HepG2 (cell line): ENCODE results near the gene MRPL51. TPM values are rescaled to one million over a fixed set of nuclear protein-coding genes. Genes with fewer than 3 reads are reported as not detected.

Experiments
- DMTF1 ChIP-seq: sonication (generic); formaldehyde crosslinking; IDR thresholded peaks from 2 replicates; pipeline ENCODE4 v1.4.0; 2020; ENCODE audit warnings: mild to moderate bottlenecking, missing genetic modification reagents
- HIVEP1 ChIP-seq: sonication (generic); formaldehyde crosslinking; IDR thresholded peaks from 2 replicates; pipeline ENCODE4 v1.4.0; 2020; ENCODE audit warnings: mild to moderate bottlenecking, missing genetic modification reagents
- KLF12 ChIP-seq: sonication (generic); formaldehyde crosslinking; IDR thresholded peaks from 2 replicates; pipeline ENCODE4 v1.4.0; 2020; ENCODE audit warnings: missing genetic modification reagents, borderline replicate concordance
- NR2F1 ChIP-seq, 2 experiments: fragments of 450-650 bp in 1 of 2; formaldehyde crosslinking in 1 of 2; IDR thresholded peaks; 2 replicates each; pipeline versions ENCODE4 v1.5.0 to v1.6.1; 2016 to 2020; ENCODE audit warnings: mild to moderate bottlenecking in 1 of 2, missing compliant biosample characterization in 1 of 2, missing genetic modification reagents in 1 of 2, moderate library complexity in 1 of 2
- REXO4 ChIP-seq: sonication (generic); formaldehyde crosslinking; IDR thresholded peaks from 2 replicates; pipeline ENCODE4 v1.8.0; 2022; ENCODE audit warnings: missing genetic modification reagents, mild to moderate bottlenecking, borderline replicate concordance
- RXRA ChIP-seq: sonication (generic); formaldehyde crosslinking; IDR thresholded peaks from 2 replicates; pipeline ENCODE4 v1.5.1; 2020; ENCODE audit warnings: missing genetic modification reagents
- SAFB2 ChIP-seq: sonication (generic); formaldehyde crosslinking; IDR thresholded peaks from 2 replicates; pipeline ENCODE4 v1.5.1; 2020; ENCODE audit warnings: missing genetic modification reagents, low read depth, mild to moderate bottlenecking, borderline replicate concordance
- SMAD1 ChIP-seq: sonication (generic); formaldehyde crosslinking; IDR thresholded peaks from 2 replicates; pipeline ENCODE4 v1.4.0; 2020; ENCODE audit warnings: missing genetic modification reagents, low read depth, mild to moderate bottlenecking, borderline replicate concordance
- ZFP1 ChIP-seq: IDR thresholded peaks from 2 replicates; pipeline ENCODE4 v1.6.1; 2016
- ZFP36 ChIP-seq: fragments of 150-350 bp; IDR thresholded peaks from 2 replicates; pipeline ENCODE4 v1.6.1; 2018; ENCODE audit warnings: borderline replicate concordance, low read length, low read depth; ENCODE audit not compliant: partially characterized antibody
- ZFX ChIP-seq: sonication (generic); formaldehyde crosslinking; IDR thresholded peaks from 2 replicates; pipeline ENCODE4 v1.4.0; 2020; ENCODE audit warnings: mild to moderate bottlenecking, low read depth, missing genetic modification reagents, moderate library complexity
- ZGPAT ChIP-seq: IDR thresholded peaks from 2 replicates; pipeline ENCODE4 v1.6.1; 2016; ENCODE audit warnings: mild to moderate bottlenecking
- ZNF263 ChIP-seq: sonication (generic); formaldehyde crosslinking; IDR thresholded peaks from 2 replicates; pipeline ENCODE4 v1.4.0; 2020; ENCODE audit warnings: missing genetic modification reagents
- ZNF367 ChIP-seq: sonication (generic); formaldehyde crosslinking; IDR thresholded peaks from 2 replicates; pipeline ENCODE4 v1.4.0; 2020; ENCODE audit warnings: missing genetic modification reagents, borderline replicate concordance
- ZNF441 ChIP-seq: sonication (generic); formaldehyde crosslinking; IDR thresholded peaks from 2 replicates; pipeline ENCODE4 v1.7.0; 2021; ENCODE audit warnings: missing genetic modification reagents, borderline replicate concordance
- ZNF552 ChIP-seq: sonication (generic); formaldehyde crosslinking; IDR thresholded peaks from 2 replicates; pipeline ENCODE4 v1.9.0; 2022; ENCODE audit warnings: missing genetic modification reagents, mild to moderate bottlenecking, borderline replicate concordance
- ZNF598 ChIP-seq: sonication (generic); formaldehyde crosslinking; IDR thresholded peaks from 2 replicates; pipeline ENCODE4 v1.5.1; 2020; ENCODE audit warnings: mild to moderate bottlenecking, missing genetic modification reagents, borderline replicate concordance
- ZNF749 ChIP-seq: sonication (generic); formaldehyde crosslinking; IDR thresholded peaks from 2 replicates; pipeline ENCODE4 v1.8.0; 2022; ENCODE audit warnings: mild to moderate bottlenecking, missing genetic modification reagents, moderate library complexity, borderline replicate concordance
- polyA plus RNA-seq, 8 experiments: library from polyadenylated mRNA; depleted of rRNA in 3 of 8; stranded (reverse) in 7 of 8; unstranded in 1 of 8; fragments of >200 nt; fragmentation: Illumina TruSeq in 4 of 8; extraction: Trizol in 4 of 8; gene quantifications; 2 replicates each; pipeline versions ENCODE4 v1.2.1 to v1.2.3, GENCODE V29; 2011 to 2016; ENCODE audit warnings: low read depth in 4 of 8, missing spikeins in 1 of 8, mixed read lengths in 1 of 8; ENCODE audit not compliant: insufficient read depth in 1 of 8
- total RNA-seq, 5 experiments: library from RNA; depleted of rRNA; stranded (reverse); fragments of >200 nt; fragmentation: Illumina TruSeq; extraction: Trizol; gene quantifications; 2 replicates each; pipeline ENCODE4 v1.2.3, GENCODE V29; 2016; ENCODE audit warnings: low read depth in 1 of 5
- TF ChIP-seq, protein P1 (sequence below): sonication (generic); formaldehyde crosslinking; IDR thresholded peaks from 2 replicates; pipeline ENCODE4 v1.5.0; 2020; ENCODE audit warnings: missing genetic modification reagents
- TF ChIP-seq, protein P2 (sequence below): sonication (generic); formaldehyde crosslinking; IDR thresholded peaks from 2 replicates; pipeline ENCODE4 v1.4.0; 2020; ENCODE audit warnings: missing genetic modification reagents

The MRPL51 gene
- total and polyA plus RNA-seq, 2 of the 13 experiments (the other 11 are each of a cell fraction or from before 2014, with no cell fraction given): 64.8 to 278 TPM

DNA sequence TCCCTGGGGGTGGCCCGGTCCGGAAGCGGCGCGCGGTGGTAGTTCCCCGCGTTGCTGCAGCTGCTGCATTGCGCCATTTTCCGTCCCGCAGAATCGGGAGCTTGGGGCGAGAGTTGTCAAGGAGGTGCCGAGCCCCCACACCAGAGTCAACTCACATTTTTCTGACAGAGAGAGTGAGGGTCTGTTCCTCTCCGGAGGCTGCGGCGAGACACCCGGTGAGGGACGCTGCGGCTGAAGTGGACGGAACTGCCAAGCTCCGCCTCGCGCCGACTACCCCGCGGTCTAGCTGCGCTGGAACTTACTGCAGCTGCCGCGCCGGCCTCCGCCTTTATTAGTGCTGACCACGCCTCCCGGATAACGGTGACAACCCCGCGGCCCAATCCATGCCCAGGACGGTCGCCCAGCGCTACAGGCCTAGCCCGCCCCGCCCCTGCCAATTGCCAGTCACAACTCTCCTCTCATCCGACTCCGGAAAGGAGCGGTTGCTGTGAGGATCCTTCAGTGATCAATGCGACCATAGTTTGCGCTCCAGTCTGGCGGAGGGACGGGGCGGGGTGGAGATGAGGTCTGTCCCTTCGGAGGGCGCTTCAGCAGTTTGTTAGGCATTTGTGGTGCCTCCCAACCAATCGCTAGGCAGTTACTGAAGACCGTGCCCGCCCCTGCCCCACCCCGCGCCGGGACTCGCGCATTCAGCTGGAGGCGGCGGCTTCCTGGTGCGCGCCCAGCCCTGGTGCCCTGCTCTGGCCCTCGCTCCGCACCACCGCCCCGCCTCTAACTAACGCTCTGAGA, 22.5 kb downstream of the MRPL51 start, which contains the start of gene VAMP1 (continued):
- TF ChIP-seq KLF12 (CRISPR knock-in tag) (peak; percentile 59; the same call in 1 of the 2 replicates), ZFP1 (no peak), ZFX (CRISPR knock-in tag) (peak; percentile 86), REXO4 (CRISPR knock-in tag) (no peak), ZFP36 (no peak), SAFB2 (CRISPR knock-in tag) (peak; percentile 84; the same call in 1 of the 2 replicates), ZNF598 (0 out of 2 replicates have a peak, but pooled peaks have one; percentile 64), RXRA (CRISPR knock-in tag) (no peak), ZGPAT (CRISPR knock-in tag) (peak; percentile 88), ZNF749 (peak; percentile 82), HIVEP1 (CRISPR knock-in tag) (peak; percentile 67; the same call in 1 of the 2 replicates), SMAD1 (CRISPR knock-in tag) (0 out of 2 replicates have a peak, but pooled peaks have one; percentile 31), DMTF1 (CRISPR knock-in tag) (no peak), ZNF263 (CRISPR knock-in tag) (0 out of 2 replicates have a peak, but pooled peaks have one; percentile 14), NR2F1 (CRISPR knock-in tag; IDR thresholded peaks at IDR 0.05) (no peak), ZNF441 (peak; percentile 76; the same call in 1 of the 2 replicates), ZNF367 (0 out of 2 replicates have a peak, but pooled peaks have one; percentile 22), ZNF552 (peak; percentile 78; the same call in 1 of the 2 replicates)
- TF ChIP-seq, protein P1, sequence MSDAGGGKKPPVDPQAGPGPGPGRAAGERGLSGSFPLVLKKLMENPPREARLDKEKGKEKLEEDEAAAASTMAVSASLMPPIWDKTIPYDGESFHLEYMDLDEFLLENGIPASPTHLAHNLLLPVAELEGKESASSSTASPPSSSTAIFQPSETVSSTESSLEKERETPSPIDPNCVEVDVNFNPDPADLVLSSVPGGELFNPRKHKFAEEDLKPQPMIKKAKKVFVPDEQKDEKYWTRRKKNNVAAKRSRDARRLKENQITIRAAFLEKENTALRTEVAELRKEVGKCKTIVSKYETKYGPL (CRISPR knock-in tag): no peak
- TF ChIP-seq, protein P2, sequence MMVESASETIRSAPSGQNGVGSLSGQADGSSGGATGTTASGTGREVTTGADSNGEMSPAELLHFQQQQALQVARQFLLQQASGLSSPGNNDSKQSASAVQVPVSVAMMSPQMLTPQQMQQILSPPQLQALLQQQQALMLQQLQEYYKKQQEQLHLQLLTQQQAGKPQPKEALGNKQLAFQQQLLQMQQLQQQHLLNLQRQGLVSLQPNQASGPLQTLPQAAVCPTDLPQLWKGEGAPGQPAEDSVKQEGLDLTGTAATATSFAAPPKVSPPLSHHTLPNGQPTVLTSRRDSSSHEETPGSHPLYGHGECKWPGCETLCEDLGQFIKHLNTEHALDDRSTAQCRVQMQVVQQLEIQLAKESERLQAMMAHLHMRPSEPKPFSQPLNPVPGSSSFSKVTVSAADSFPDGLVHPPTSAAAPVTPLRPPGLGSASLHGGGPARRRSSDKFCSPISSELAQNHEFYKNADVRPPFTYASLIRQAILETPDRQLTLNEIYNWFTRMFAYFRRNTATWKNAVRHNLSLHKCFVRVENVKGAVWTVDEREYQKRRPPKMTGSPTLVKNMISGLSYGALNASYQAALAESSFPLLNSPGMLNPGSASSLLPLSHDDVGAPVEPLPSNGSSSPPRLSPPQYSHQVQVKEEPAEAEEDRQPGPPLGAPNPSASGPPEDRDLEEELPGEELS (CRISPR knock-in tag): no peak
